Hypothalamus (tissue), 51 donors: Measurements from ENCODE around the gene KAZN.

Experiments
- DNase-seq, 51 donors: peaks; one replicate each; lab custom pipeline; 2025; lab: John Stamatoyannopoulos, UW

KAZN gene

GRCh38 chr1:14636897-14637632 lies 38.6 kb downstream of the KAZN start:
- DNase-seq: no peak

- DNase-seq: no peak
Measured at GRCh38 chr1:14639291-14640050, 41.0 kb downstream of the KAZN start.

DNA sequence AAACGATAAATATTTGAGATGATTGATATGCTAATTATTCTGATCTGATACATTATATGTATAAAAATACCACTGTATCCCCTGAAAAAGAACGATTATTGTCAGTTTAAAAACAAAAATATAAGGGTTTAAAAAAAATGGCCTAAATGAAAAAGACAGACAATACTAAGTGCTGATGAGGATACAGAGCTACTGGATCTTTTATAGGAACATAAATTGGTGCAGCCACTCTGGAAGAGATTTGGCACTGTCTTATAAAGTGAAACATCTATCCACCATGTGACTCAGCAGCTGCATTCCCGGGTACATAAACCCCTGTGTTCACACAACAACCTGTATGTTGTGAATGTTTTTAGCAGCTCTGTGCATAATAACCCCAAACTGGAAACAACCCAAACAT lies 44.2 kb downstream of the KAZN start:
- DNase-seq: no peak

DNA sequence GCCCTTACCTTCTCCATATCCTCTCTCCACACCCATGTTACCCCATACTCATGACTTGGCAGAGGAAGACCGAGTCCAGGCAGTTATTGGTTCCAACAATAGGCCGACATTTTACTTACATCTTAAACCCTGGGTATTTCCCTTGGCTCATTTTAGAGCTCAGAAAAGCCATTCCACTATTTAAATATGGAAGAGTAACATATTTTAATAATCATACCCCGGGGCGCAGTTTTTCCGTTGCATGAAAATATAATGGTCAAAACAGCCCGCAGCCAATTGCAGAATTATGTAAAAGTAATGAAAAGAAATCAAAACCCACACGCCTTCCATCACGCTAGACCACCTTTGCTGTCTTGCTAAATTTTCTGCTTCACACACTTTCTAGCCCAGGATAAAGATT lies 48.5 kb downstream of the KAZN start:
- no peak for DNase-seq

DNA sequence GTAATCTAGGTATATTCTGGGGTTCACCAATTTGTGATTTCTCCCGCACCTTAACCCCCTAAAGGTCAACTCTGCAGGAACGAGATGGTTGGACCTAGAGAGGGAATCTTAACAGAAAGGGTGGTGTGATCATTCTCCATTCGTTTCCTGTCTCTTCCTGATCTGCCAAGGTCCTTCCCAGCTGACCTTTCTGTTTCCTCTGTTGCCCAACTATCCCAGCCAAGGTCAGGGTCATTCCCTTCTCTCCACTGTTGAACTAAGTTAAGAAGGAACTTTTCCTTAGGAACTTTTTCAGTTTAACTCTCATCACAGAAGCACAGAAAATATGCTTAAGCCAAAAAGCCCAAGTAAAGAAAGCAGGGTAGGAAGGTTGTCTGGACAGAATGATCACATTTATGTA lies 49.3 kb downstream of the KAZN start:
- no peak for DNase-seq

- DNase-seq: no peak
Measured at GRCh38 chr1:14648391-14648790, 49.9 kb downstream of the KAZN start.

DNA sequence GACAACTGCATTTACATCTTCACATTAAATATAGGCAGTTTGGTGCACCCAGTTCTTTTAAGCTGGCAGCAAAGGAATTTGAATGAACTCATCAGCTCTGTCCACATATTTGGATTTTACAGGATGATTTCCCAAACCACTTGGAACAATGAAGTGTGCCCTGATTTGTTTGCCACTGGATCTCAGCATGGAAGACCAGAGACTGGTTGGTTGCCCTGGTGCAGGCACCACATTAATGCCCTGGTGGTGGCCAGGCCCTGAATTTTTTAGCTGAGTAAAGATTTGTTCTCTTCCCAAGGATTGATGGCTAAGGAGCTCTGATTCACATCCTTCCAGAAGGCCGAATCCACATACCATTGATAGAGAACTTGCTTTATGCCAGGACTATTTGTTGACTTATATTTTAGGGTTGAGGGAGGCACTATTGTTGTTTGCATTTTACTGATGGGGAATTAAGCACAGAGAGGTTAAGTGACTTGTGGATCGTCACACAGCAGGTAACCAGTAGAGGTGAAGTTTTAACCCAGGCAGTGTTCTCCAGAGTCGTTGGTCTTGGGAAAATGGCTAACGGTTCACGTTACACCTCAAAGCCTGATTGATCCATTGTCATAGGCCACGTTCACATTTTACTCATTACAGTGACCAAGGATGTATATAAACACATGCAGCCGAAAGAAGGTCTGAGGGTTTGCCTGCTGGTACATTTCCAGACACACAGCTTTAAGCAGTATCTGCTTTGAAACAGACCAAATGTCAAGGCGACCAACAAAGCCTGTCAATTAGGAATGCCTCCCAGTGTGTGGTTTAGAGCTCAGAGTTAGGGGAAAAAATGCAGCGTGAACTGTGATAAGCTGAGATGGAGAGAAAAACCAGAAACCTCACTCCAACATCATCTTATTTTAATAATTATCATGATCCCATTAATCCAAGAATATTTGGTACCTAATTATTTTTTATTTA lies 50.7 kb downstream of the KAZN start:
- DNase-seq: peak in 1 of 51 donors; percentile 14

- DNase-seq: no peak
Measured at GRCh38 chr1:14649976-14650375, 51.5 kb downstream of the KAZN start.

DNA sequence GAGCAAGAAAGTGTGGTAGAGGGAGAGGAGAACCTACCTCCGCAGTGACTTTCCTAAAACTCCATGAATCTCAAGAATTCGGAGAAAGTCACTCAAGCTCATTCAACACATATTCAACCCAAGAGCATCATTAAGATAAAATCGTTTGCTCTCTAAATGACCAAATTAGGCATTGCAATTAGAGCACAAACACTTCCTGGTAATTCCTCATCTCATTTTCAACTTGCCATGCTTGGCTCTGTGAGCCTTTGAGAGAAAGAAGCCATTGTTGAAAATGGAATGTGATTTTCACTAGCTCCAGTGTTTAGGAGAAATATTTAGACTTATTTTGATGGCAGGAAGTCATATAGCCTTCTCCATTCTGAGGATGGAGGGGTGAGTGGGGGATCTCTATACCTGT lies 52.5 kb downstream of the KAZN start:
- DNase-seq: no peak

DNA sequence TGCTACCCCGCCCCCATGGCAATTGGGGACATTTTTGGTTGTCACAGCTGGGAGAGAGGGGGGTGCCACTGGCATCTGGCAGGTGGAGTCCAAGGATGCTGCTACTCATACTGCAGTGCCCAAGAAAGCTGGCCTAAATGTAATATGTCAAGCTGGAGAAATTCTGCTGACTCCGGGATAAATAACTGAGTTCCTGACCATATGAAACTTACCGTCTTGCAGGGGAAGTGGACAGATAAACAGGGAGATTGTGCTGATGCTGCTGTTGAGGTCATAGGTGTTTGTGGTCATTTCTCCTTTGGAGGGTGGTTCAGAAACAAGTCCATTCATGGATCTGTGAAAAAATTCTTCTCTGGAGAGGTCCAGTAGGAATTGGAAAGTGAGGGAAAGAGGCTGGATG lies 54.4 kb downstream of the KAZN start:
- DNase-seq: no peak

DNA sequence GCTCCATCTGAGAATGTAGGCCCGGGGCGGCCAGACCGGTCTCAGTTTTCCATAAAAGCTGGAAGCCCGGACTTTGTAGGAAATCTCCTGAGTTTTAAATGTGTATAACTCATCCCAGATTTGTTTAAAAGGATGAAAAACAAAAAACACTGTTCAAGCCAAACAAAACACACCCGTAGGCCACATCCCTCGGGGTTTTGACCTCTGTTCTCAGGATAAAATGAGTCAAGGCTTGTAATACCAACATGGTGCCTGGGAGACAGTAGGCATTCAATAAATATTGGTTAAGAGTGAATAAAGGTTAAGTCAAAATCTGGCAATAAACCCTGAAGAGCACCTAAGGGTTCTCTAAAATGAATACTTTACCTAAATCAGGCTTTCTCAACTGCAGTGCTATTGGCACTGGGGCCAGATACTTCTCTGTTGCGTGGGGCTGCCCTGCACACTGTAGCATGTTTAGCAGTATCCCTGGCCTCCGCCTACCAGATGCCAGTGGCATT lies 55.0 kb downstream of the KAZN start:
- DNase-seq: no peak

DNA sequence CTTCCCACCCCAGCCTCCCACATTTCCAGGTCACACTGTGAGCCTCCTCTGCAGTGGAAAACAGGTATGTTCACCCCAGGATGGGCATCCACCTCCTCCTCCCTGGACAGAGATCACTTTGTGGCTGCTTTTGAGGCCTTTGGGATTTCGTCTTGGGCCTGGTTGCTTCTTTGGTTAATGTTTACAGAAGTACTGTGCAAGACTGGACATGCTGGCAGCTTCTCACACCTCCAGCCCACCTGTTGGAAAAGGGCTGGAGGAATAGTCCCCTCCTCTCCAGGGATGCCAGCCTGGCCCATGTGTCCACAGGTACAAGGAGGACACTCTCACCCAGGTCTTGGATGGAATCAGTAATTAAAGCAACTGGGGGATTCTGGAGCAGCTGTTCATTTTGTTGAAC lies 56.1 kb downstream of the KAZN start:
- no peak for DNase-seq

- DNase-seq: no peak
Measured at GRCh38 chr1:14655385-14655784, 56.9 kb downstream of the KAZN start.

DNA sequence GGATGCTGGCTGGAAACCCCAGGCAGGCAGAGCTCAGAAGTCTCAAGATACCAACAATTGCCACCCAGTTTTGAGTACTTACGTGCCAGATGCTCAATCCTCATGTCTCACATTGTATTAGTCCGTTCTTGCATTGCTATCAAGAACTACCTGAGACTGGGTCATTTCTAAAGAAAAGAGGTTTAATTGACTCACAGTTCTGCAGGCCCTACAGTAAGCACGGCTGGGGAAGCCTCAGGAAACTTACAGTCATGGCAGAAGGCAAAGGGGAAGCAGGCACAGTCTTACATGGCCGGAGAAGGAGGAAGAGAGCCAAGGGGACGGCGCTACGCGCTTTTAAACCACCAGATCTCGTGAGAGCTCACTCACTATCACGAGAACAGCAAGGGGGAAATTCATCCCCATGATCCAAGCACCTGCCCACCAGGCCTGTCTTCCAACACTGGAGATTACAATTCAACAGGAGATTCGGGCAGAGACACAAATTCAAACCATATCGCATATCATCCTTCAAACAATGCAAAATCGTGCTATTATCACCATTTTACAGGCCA lies 58.0 kb downstream of the KAZN start:
- no peak for DNase-seq

DNA sequence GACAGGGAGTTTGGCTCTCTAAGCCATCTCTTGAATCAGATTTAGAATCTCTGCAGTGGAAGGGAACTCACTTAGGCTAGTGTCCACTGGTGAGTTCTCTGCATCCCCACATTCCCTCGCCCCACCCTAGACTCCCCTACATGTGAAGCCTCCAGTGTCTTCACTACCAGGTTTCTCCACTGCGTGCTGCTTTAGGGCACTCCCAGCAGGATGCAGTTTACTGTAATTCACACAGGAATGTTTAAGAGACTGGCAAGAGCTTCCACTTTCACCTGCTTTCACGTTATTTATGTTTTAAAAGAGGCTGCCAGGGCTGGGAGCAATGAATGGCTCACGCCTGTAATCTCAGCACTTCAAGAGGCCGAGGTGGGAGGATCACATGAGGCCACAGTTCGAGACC lies 60.2 kb downstream of the KAZN start:
- no peak for DNase-seq

DNA sequence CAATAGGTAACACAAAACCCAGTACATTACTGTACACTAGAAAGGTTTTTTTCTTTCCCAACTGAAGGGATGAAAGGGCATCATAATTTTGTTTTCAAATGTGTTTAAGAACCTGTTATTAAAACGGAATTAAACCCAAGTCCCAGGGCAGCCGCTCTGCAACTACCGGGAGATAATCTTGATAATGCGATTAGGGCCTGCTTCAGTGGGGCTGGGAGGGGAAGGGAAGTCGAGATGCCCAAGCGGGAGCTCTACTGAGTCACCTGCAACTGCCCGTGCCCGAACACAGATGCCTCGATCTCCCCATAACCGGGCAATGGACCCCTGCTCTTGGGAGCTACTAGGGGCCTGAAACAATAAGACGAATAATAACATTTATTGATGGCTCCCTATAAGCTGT lies 61.4 kb downstream of the KAZN start:
- no peak for DNase-seq

GRCh38 chr1:14660801-14661200 lies 62.3 kb downstream of the KAZN start:
- DNase-seq: no peak

DNA sequence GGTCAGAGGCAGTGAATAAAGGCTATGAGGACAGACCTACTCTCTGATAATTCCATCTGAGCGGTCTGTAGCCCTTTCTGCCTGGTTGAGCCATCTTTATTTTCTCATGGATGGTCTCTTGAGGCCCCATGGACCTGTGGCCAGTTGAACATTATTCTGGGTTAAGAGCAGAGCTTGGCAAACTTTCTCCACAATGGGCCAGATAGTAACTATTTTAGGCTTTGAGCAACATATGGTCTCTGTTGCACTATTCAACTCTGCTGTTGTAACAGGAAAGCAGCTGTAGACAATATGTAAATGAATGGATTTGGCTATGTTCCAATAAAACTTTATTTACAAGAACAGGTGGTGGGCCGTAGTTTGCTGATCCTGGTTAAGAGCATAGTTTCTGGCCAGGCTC lies 62.7 kb downstream of the KAZN start:
- DNase-seq: no peak

DNA sequence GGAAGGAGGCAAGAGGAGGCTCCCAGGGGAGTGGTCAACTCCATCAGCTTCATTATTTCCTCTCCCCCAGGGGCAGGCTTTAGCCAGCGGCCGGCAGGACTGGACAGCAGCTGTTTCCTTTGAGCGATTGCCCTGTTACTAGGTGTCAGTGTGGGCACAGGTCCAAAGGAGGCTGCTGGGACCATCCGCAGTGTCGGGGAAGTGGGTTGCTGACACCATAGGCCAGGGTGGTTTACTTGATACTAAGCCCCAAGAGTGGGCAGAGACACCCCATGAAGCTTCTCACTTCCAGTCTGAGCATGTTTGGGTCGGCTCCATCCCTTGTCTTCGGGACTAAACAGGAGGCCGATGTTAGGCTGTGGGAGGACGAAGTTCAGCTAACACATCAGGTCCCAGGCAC lies 63.6 kb downstream of the KAZN start:
- no peak for DNase-seq

GRCh38 chr1:14663773-14664172 lies 65.3 kb downstream of the KAZN start:
- DNase-seq: no peak

GRCh38 chr1:14666373-14666772 lies 67.9 kb downstream of the KAZN start:
- DNase-seq: no peak
